HEK293 (cell line): ENCODE data around the gene MERTK.

Experiments
- GLIS2 ChIP-seq: fragments of 450-650 bp; formaldehyde crosslinking; IDR thresholded peaks from 2 replicates; pipeline ENCODE4 v1.5.1; 2016; ENCODE audit warnings: missing biosample characterization, missing genetic modification characterization
- SCRT1 ChIP-seq: fragments of 450-650 bp; formaldehyde crosslinking; IDR thresholded peaks from 2 replicates; pipeline ENCODE4 v1.5.1; 2016; ENCODE audit warnings: missing biosample characterization, missing genetic modification characterization, borderline replicate concordance
- SETDB1 ChIP-seq: IDR thresholded peaks from one replicate; pipeline ENCODE4 v1.6.1; 2017; ENCODE audit warnings: mild to moderate bottlenecking, low read length, moderate library complexity, mixed read lengths; ENCODE audit not compliant: insufficient read length
- ZBTB7A ChIP-seq: fragments of 450-650 bp; formaldehyde crosslinking; IDR thresholded peaks from 2 replicates; pipeline ENCODE4 v1.5.1; 2016; ENCODE audit warnings: low read depth, missing biosample characterization, missing genetic modification characterization
- ZNF112 ChIP-seq: fragments of 450-650 bp; formaldehyde crosslinking; IDR thresholded peaks from 2 replicates; pipeline ENCODE4 v1.5.0; 2017; ENCODE audit warnings: missing biosample characterization, missing genetic modification characterization
- ZNF24 ChIP-seq: fragments of 450-650 bp; formaldehyde crosslinking; IDR thresholded peaks from 2 replicates; pipeline ENCODE4 v1.5.1; 2016; ENCODE audit warnings: missing biosample characterization, missing genetic modification characterization
- ZNF302 ChIP-seq: fragments of 450-650 bp; formaldehyde crosslinking; IDR thresholded peaks from 2 replicates; pipeline ENCODE4 v1.5.1; 2016; ENCODE audit warnings: missing biosample characterization, missing genetic modification characterization, low read depth
- ZNF548 ChIP-seq: fragments of 450-650 bp; formaldehyde crosslinking; IDR thresholded peaks from 2 replicates; pipeline ENCODE4 v1.5.1; 2016; ENCODE audit warnings: missing biosample characterization, missing genetic modification characterization
- ZNF600 ChIP-seq: fragments of 450-650 bp; formaldehyde crosslinking; IDR thresholded peaks from 2 replicates; pipeline ENCODE4 v1.5.1; 2016; ENCODE audit warnings: missing biosample characterization, missing genetic modification characterization
- ZNF707 ChIP-seq: fragments of 450-650 bp; formaldehyde crosslinking; IDR thresholded peaks from 2 replicates; pipeline ENCODE4 v1.5.1; 2016; ENCODE audit warnings: missing biosample characterization, missing genetic modification characterization
- TF ChIP-seq, protein P1 (sequence below): fragments of 450-650 bp; formaldehyde crosslinking; IDR thresholded peaks from 2 replicates; pipeline ENCODE4 v1.5.1; 2016; ENCODE audit warnings: missing biosample characterization, missing genetic modification characterization
- TF ChIP-seq, protein P2 (sequence below): fragments of 450-650 bp; IDR thresholded peaks from 2 replicates; pipeline ENCODE4 v1.5.1; 2018; ENCODE audit warnings: missing biosample characterization, missing genetic modification characterization
- TF ChIP-seq, protein P3 (sequence below): fragments of 450-650 bp; formaldehyde crosslinking; IDR thresholded peaks from 2 replicates; pipeline ENCODE4 v1.5.1; 2016; ENCODE audit warnings: missing biosample characterization, missing genetic modification characterization

DNA sequence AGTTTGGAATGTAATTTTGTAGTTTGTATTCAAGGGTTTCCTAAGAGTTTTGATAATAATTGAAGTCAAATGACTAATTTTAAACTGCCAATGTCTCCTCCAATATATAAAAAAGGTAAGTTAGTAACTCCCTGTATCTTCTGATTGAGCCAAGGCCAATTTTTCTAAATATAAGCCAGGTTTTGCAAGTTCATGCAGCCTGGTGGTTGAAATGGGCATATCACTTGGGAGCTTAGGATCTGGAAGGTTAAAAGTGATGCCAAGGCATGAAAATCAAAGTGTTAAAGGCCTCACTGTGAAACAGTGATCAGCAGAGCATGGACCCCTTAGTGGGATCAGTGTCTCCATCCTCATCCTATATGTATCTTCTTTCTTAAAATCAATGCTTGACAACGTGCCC, 60.5 kb downstream of the MERTK start:
- TF ChIP-seq, protein P1, sequence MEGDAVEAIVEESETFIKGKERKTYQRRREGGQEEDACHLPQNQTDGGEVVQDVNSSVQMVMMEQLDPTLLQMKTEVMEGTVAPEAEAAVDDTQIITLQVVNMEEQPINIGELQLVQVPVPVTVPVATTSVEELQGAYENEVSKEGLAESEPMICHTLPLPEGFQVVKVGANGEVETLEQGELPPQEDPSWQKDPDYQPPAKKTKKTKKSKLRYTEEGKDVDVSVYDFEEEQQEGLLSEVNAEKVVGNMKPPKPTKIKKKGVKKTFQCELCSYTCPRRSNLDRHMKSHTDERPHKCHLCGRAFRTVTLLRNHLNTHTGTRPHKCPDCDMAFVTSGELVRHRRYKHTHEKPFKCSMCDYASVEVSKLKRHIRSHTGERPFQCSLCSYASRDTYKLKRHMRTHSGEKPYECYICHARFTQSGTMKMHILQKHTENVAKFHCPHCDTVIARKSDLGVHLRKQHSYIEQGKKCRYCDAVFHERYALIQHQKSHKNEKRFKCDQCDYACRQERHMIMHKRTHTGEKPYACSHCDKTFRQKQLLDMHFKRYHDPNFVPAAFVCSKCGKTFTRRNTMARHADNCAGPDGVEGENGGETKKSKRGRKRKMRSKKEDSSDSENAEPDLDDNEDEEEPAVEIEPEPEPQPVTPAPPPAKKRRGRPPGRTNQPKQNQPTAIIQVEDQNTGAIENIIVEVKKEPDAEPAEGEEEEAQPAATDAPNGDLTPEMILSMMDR, result no peak
- TF ChIP-seq ZNF548 (tag by site-specific recombination) (no peak), ZBTB7A (tag by site-specific recombination) (no peak), SCRT1 (tag by site-specific recombination) (no peak), GLIS2 (no peak), ZNF24 (tag by site-specific recombination) (no peak), ZNF600 (no peak), SETDB1 (no peak), ZNF302 (tag by site-specific recombination) (no peak), ZNF112 (tag by site-specific recombination) (no peak), ZNF707 (tag by site-specific recombination) (no peak)
- TF ChIP-seq, protein P2, sequence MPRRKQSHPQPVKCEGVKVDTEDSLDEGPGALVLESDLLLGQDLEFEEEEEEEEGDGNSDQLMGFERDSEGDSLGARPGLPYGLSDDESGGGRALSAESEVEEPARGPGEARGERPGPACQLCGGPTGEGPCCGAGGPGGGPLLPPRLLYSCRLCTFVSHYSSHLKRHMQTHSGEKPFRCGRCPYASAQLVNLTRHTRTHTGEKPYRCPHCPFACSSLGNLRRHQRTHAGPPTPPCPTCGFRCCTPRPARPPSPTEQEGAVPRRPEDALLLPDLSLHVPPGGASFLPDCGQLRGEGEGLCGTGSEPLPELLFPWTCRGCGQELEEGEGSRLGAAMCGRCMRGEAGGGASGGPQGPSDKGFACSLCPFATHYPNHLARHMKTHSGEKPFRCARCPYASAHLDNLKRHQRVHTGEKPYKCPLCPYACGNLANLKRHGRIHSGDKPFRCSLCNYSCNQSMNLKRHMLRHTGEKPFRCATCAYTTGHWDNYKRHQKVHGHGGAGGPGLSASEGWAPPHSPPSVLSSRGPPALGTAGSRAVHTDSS (tag by site-specific recombination), result no peak
- TF ChIP-seq, protein P3, sequence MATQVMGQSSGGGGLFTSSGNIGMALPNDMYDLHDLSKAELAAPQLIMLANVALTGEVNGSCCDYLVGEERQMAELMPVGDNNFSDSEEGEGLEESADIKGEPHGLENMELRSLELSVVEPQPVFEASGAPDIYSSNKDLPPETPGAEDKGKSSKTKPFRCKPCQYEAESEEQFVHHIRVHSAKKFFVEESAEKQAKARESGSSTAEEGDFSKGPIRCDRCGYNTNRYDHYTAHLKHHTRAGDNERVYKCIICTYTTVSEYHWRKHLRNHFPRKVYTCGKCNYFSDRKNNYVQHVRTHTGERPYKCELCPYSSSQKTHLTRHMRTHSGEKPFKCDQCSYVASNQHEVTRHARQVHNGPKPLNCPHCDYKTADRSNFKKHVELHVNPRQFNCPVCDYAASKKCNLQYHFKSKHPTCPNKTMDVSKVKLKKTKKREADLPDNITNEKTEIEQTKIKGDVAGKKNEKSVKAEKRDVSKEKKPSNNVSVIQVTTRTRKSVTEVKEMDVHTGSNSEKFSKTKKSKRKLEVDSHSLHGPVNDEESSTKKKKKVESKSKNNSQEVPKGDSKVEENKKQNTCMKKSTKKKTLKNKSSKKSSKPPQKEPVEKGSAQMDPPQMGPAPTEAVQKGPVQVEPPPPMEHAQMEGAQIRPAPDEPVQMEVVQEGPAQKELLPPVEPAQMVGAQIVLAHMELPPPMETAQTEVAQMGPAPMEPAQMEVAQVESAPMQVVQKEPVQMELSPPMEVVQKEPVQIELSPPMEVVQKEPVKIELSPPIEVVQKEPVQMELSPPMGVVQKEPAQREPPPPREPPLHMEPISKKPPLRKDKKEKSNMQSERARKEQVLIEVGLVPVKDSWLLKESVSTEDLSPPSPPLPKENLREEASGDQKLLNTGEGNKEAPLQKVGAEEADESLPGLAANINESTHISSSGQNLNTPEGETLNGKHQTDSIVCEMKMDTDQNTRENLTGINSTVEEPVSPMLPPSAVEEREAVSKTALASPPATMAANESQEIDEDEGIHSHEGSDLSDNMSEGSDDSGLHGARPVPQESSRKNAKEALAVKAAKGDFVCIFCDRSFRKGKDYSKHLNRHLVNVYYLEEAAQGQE (tag by site-specific recombination), result no peak
